Activated naive CD8-positive, alpha-beta T cell treated with anti-CD3 and anti-CD28 coated beads, Interleukin-2, amount 50 U/mL, for 16 hours (primary cell): ENCODE measurements around the gene PKM.
A peak's percentile ranks its signal among the peaks of the same experiment; 100 is the strongest.

Source experiments
- DNase-seq: peaks from one replicate; pipeline ENCODE4 v3.0.0-alpha.2; 2020; ENCODE audit warnings: low read depth, low spot score

Gene PKM

DNA sequence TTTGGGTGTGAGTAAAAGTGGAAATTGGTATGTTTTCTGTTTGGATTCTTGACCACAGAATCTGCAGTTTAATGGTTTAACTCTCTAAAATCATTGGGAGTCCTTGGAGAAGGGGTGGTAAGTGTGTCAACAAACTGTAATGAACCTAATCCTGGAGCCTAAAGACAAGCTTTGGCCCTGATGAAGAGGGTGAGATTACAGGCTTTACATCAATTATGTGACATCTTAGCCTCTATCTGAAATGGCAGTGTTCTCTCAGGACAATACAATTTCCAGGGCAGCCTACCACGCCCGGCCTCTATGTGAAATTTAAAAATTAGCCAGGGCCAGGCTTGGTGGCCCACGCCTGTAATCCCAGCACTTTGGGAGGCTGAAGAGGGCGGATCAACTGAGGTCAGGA is 4.3 kb upstream of the PKM start:
- DNase-seq: no peak

DNA sequence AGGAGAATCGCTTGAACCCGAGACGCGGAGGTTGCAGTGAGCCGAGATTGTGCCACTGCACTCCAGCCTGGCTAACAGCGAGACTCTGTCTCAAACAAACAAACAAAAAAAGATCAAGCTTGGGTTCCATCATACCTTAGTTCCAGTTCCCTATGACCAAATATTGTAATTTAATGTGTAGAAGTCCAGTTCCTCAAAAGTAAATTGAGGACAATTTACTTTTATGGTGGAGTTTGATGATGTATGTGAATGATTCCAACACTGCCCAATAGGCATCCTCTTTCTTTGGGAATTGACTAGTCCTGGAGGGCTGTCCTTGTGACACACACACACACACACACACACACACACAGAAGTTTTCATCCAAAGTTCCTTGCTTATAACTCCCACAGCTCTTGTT is 2.8 kb upstream of the PKM start:
- no peak for DNase-seq

DNA sequence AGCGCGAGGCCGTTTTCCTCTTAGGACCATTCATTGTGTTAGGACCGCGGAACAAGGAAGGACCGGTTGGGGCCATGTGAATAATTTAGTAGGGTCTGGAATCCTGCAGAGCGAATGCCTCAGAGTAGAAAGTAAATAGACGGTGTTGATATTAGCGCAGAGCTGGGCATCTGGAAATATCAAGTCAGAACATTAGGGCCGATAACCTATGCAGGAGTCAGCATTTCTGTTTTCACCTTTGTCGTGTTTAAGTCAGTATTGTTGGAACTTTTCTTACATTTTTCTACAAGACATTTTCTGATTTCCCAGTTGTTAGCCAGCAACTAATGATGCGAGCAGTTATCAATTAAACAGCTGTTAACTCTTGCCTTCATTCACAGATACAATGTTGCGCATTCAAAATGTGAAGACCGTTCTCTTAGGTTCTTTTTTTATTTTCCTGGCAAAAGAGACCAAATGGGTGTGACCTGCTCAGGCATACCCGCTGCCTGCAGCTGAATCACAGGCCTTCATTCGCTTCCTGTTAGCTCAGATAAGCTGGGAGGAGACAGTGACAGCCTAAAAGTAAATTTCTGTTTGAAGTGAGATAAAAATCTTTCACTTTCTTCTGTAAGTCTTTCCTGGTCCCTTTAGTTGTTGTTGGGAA is 966 bp upstream of the PKM start:
- no peak for DNase-seq

DNA sequence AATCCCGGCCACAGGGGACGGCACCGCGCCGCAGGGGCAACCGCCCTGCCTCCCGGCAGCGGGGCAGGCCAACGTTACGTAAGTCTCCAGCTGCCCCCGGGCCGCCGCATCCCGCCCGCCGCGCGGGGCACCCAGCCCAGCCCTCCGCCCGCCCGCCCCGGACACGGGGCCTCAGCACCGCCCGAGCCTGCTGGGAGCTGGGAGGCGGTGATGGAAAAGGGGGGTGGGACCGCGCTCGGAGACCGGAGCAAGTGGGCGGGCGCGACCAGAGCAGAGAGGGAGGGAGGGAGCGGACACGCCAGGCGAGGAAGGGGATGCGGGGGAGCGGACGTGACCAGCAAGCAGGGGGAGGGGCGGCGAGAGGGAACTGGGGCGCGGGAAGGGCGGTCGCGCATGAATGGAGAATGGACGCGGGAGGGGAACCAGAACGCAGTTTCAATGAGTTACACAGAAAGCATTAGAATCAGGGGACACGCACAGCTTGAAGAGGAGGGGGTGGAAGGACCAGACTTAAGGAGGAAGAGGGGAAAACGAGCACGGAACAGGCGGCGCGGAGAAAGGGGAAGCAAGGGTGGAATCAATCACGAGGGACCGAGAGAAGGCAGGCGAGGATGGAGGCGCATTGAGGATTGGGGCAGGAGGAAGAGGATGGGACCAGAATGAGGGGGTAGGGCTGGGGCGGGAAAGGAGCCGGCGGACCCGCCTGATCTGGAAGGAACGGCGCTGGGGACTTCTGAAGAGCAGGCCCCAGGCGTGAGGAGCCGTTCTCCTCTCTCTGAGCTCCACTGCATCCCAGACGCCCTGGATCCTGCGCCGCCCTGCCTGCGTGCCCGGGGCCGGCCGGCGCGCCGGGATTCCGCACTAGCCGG is 559 bp downstream of the PKM start:
- DNase-seq: peak; percentile 75

DNA sequence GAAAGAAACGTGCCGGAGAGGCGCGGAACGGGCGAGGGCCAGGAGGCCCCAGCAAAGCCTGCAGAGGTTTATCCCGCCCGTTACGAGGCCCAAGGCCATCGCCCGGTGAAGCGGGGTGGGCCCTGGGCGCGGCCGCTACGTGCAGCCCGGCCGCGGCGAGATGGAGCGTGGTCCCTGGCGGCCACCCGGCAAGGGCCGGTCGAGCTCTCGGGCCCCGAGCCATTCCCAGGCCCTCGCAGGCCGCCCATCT is 1.1 kb downstream of the PKM start:
- no peak for DNase-seq

DNA sequence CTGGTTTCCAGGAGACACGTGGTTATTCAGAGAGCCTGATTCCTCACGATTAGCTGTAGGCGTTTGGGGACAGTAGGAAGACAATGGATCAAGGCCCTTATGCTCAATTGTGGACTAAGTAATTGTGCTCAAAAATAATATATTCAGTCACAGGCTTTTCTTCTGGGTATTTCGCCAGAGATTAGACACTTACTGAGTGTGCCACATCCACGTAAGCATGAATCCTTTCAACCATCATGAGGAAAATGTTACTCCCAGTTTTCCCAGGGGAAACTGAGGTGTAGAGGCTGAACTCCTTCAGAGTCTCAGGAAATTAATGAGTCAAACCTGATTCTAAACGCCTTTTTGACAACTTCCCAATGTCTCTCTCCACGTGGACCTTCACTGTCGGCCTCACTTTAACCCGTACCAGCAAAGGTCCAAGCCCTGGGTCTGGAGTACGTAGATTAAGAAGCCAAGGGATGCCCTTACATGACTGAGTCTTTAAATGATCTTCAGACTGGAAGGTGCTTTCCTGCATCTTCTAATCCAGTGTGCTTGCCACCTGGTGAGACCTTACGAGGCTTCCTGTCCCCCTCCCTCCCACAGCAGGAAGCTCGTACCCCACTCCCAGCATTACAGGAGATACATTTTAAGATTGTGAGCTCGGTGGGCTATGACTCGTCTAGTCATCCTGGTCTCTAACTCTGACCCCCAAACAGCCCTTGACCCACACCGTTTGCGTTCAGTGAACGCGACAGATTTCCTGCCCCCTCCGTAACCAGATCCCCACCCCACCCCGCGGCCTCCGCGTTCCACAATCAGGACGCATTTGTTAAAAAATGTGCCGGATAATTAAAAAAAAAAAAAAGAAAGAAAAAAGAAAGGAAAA is 1.7 kb downstream of the PKM start:
- DNase-seq: no peak

DNA sequence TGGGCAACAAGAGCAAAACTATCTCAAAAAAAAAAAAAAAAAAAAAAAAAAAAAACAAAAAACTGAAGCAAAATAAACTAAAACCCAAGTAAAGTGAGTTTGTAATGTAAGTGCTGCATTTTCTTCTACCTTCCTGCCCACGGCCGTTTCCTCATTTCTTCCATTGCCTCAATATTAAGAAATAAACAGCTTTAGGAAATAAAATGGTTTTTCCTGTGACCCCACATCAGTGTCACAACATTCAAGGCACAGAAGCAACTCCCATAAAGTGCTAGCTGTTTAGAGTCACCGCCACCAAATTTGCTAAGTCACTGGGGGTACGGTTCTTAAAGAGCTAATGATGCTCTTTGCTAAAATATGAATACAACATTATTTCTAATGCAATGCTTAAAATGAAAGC is 3.3 kb downstream of the PKM start:
- no peak for DNase-seq

DNA sequence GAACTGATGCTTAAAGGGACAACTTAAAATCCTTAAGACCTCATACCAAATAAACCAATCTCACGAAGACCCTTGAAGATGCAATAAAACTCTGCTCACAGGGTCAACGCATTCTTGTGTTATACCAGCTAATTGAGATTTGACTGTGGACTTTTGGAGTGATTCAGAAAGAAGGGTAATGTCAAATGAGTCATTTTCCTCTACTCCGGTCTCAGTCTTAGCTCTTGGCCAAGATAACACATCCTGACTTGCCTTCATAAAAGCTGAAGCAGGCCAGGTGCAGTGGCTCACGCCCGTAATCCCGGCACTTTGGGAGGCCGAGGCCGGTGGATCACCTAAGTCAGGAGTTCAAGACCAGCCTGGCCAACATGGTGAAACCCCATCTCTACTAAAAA is 3.8 kb downstream of the PKM start:
- no peak for DNase-seq

DNA sequence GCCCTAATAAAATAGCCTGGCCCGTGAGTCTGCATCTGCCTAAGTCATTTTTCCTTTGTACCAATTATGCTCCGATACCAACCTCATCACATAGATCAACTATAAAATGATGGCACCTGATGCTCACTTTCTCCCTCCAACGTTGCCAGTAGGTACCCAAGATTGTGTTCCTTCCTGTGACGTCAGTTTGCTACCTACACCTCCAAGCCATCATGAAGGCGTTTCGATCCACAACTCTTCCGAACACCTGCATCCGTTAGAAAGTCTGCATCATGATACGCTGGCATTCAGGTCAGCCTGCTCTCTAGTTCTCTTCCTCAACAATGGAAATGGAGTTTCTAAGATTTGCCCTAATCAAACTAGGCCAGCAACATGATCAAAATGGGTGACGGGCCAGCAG is 7.7 kb downstream of the PKM start:
- DNase-seq: no peak

DNA sequence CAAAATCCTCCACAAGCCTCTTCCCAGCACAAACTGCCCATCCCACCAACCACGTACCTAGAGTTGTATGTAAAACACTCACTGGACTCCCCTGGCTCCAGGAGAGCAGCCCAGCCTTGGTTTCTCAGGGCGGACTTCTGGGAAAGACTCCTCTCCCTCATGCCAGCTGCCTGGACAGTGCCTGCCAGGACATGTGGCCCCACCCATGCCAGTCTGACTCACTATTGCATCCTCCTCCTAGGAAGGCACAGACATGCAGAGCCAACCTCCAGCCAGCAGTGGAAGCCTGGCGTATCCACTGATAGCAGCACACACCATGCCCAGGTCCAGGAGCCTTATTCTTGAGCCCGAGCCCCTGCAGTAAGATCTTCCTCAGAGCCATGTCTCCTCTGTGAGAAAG is 8.6 kb downstream of the PKM start:
- no peak for DNase-seq

DNA sequence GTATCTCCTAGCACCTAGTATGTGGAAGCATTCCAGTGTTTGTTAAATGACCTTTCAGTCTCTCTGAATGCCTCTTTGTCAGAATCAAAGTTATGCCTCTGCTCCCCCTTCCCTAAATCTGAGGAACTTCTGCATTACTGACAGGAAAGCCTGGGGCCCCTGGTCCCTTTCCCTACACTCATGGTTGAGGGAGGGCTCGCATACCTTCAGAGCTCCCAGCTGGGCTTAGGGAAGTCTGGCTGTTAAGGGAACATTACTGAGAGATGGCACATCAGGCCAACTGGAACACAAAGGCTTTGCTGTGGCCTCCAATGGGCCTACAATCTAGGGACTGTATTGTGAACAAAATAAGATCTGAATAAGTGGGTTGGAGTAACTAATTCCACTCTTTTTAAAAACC is 10.3 kb downstream of the PKM start:
- DNase-seq: no peak

DNA sequence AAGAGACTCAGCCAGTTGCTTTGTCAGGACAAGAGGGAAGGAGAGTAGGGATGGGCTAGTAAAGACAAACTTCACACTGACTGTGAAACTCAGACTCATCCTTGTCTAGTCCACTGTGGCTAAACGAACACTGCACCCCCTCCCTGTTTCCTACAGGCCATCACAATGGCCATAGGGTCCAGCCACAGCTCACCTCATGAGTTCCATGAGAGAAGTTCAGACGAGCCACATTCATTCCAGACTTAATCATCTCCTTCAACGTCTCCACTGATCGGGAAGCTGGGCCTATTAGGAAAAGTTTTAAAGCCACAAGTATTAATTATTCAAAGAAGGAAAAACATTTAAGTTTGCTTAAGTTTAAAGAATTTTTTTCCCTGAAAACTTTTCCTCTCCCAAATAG is 13.8 kb downstream of the PKM start:
- no peak for DNase-seq

DNA sequence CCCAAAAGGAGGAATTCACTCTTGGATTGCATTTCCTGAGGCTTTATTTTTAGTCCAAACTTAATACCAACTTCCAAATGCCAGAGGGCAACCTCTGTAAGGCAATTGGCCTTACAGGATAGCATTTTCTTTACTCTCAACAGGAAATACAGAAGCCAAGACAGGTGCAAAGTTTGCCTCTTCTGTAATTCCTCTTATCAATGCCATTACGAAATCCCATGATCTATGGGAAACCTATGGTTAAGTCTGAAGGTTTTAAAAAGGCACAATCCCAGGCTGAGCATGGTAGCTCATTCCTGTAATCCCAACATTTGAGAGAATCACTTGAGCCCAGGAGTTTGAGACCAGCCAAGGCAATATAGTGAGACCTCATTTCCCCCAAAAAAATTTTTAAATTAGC is 14.9 kb downstream of the PKM start:
- DNase-seq: no peak

DNA sequence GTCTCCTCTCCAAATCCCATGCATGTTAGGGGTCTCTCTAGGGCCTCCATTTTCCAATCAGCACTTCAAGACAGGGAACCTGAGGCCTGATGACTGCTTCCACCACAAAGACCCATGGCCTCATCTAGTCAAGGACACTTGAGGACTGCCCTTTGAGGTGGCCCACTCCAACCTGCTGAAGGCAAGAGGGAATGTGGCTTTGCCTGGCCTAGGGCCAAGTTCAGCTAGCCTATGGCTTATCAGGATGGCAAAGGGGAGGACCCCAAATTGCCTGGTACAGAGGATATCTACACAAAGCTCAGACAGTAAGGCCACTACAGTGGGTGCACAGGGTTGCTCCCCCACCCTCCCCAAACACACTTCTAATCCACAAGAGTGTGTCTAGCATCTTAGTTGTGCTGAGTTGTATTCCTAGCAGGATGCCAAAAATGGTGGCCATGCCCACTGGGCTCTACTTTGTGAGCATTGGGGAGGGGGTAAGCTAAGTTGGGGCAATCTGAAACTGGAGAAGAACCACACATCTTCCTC is 23.4 kb downstream of the PKM start:
- DNase-seq: no peak

DNA sequence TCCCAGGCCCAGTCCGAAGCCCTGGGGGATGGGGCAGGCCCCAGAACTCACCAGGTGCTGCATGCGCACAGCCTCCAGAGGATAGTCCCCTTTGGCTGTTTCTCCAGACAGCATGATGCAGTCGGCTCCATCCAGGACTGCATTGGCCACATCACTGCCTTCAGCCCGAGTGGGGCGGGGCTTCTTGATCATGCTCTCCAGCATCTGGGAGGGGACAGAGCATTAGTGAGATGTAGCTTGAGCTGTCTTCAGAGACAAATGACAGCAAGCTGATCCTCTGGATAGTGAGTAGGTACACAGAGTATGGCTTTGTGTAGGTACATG is 24.4 kb downstream of the PKM start:
- no peak for DNase-seq

DNA sequence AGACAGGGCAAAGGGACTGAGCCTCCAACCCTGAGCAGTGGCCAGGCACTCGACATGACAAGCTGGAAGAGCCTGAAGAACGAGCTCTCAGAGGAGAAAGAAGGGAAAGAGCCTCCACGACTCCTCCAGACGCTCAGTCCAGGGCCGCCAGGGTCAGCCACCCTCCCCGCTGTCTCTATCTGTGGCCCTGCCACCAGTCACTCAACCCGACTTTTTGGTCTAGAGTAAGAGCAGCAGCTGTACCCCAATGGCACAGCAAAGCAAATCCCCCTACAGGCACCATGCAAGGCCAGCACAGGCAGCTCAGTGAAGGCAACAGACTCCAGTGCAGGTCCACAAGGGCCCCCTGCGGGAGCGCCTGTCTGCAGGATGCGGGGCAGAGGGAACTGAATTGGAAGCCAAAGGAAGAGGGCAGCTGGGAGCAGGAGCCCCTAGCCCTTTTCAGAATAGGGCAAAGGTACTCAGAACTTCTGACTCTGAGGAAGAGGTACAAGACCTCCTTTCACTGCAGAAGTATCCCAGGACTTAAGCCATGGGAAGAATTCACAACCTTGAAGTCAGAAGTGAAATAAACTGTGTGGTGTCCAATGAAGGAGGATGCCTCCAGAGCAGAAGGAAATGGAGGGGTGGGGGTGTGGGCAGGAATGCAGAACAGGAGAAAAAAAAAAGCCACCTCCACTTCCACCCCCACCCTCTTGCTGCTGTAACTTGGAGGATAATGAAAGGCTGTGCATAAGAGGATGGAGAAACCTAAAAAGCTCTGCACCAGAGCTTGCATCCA is 24.9 kb downstream of the PKM start:
- no peak for DNase-seq

DNA sequence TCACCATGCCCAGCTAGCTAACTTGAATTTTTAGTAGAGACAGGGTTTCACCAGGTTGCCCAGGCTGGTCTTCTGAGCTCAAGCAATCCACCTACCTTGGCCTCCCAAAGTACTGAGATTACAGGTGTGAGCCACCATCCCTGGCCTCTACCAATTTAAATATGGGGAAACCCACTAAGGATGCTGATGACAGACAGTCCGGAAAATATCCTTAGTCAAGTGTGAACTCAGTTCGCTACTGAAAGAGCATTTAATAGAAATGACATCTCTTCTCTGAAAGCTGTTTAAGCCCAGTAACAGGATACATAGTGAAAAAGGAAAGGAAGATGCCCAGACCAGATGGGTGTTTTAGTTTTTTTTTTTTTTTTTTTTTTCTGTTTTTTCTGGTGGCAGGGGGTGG is 25.7 kb downstream of the PKM start:
- no peak for DNase-seq

DNA sequence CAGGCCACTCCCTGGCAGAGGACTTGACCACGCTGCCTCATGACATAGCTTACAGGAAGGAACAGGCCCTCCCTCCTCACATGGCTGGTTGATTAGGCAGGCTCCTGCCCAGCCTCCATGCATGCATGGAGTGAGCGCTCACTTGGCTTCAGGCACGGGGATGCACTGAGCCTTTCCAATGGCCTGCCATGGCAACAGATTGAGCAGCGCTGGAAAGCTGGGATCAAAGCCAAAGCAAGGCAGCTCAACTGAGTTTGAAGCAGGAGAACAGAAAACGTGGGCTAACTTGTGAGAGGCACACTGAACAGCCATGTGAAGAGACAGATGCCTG is 27.5 kb downstream of the PKM start:
- DNase-seq: no peak

DNA sequence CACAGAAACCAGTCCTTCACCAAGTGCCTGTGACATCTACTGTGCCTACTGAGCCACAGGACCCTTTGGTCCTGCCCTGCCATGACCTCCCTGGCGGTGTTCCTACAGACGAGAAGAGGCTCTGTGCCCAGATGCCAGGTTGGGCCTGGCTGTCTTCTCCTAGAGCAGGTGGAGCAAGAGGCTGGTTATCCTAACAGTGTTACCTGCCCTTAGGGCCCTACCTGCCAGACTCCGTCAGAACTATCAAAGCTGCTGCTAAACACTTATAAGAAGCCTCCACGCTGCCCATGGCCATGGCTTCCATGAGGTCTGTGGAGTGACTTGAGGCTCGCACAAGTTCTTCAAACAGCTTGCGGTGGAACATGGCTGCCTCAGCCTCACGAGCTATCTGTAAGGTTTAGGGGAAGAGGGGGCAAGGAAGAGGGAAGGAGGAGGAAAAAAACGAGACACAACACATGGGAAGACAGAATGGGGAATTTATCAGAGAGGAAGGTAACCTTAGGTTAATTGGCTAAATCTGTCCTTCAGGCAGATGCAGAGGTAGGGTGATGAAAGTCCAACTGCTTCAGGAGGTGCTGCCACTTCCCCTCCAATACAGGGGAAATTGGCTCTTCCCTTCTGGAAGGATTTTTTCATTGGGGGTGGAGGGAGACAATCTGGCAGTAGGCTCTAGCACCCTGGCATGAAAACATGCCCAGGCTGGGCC is 28.0 kb downstream of the PKM start:
- DNase-seq: no peak

DNA sequence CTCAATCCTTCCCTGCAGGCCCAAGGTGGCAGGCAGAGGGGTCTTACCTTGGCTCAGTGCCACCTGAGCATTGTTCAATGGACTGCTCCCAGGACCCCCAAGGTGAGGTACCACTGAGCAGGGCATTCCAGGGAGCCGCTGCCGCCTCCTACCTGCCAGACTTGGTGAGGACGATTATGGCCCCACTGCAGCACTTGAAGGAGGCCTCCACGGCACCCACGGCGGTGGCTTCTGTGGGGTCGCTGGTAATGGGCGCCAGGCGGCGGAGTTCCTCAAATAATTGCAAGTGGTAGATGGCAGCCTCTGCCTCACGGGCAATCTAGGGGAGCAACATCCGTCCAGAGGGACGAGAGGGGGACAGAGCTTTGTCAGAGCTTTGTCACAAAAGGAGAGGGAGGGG is 28.7 kb downstream of the PKM start:
- no peak for DNase-seq

DNA sequence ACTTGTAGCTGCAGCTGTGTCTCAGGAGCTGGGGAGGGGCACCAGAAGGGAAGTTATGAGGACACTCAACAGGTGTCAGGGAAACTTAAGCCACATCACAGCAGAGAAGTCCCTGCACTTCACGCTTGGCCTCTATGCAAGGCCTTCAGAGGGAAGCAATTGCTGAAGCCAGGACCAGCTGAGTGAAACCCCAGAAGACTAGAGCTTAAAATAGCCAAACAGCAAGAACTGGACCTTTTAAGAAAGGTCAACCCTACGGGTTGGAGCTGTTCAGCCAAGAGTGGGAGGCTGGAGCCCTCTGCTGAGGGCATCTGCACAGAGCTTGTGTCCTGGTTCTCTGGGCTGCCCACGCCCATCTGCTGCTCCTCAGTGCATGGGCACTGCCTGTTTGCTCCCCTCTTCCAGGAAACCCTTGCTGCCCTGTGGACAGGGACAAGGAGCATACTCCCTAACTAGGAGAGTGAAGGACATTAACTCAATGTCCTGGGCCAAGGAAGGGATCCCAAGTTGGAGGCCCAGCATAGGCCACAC is 29.5 kb downstream of the PKM start:
- DNase-seq: no peak
